DND-41 (cell line): ENCODE measurements around the gene TRIM32.

ENCODE experiments used
- EZH2 ChIP-seq: IDR thresholded peaks from 3 replicates; pipeline ENCODE4 v1.6.1; 2012; ENCODE audit warnings: borderline replicate concordance, low read depth, mild to moderate bottlenecking, moderate library complexity, low read length, inconsistent platforms; ENCODE audit not compliant: severe bottlenecking
- TF ChIP-seq, protein P1 (sequence below): IDR thresholded peaks from 2 replicates; pipeline ENCODE4 v1.5.1; 2012; ENCODE audit warnings: borderline replicate concordance, low read length, moderate library complexity, mild to moderate bottlenecking; ENCODE audit not compliant: poor library complexity, severe bottlenecking; ENCODE audit errors: extremely low read depth

DNA sequence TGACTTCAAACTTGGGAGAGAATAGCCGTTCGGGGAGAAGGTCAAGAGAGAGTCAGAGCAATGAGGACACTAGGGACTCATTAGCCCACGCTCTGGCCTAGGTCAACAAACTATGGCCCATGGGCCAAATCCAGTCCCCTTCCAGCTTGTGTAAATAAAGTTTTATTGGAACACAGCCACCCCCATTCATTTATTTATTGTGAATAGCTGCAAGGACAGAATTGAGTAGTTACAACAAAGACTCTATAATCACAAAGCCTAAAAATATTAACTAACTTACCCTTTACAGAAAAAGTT, 33.1 kb upstream of the TRIM32 start:
- TF ChIP-seq, protein P1, sequence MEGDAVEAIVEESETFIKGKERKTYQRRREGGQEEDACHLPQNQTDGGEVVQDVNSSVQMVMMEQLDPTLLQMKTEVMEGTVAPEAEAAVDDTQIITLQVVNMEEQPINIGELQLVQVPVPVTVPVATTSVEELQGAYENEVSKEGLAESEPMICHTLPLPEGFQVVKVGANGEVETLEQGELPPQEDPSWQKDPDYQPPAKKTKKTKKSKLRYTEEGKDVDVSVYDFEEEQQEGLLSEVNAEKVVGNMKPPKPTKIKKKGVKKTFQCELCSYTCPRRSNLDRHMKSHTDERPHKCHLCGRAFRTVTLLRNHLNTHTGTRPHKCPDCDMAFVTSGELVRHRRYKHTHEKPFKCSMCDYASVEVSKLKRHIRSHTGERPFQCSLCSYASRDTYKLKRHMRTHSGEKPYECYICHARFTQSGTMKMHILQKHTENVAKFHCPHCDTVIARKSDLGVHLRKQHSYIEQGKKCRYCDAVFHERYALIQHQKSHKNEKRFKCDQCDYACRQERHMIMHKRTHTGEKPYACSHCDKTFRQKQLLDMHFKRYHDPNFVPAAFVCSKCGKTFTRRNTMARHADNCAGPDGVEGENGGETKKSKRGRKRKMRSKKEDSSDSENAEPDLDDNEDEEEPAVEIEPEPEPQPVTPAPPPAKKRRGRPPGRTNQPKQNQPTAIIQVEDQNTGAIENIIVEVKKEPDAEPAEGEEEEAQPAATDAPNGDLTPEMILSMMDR: no peak
- no peak for TF ChIP-seq EZH2
